ENCODE measurements around the gene MAGOH. TPM values are rescaled to one million over a fixed set of nuclear protein-coding genes. Genes with fewer than 3 reads are reported as not detected.

Gene MAGOH
- total and polyA plus RNA-seq, 7 donors: 15.9 to 103 (median 33.6) TPM

GRCh38 chr1:53182716-53183094, 55.6 kb downstream of the MAGOH start:
- TF ChIP-seq CTCF (IDR thresholded peaks at IDR 0.05): no peak
- peak in 2 of 4 donors; percentile 8 to 19 for ATAC-seq
- intact Hi-C loops (cut with DNase I): no loop called here

GRCh38 chr1:53182111-53182593, 56.2 kb downstream of the MAGOH start:
- H3K4me1 ChIP-seq: no peaks in the 10 kb centered on the region
- ATAC-seq: peak in 3 of 4 donors; percentile 74 to 88 (median 75)
- H3K27me3 ChIP-seq (ENCODE audit: insufficient read depth in 3 of 3, low read length in 2 of 3): no peaks in the 10 kb centered on the region
- DNase-seq: peak; percentile 85 to 88
- peak; percentile 88 for TF ChIP-seq CTCF (IDR thresholded peaks at IDR 0.05)
- intact Hi-C loops (cut with DNase I): no loop called here
- H3K9me3 ChIP-seq: no peaks in the 10 kb centered on the region
- H3K36me3 ChIP-seq (ENCODE audit: insufficient read depth in 1 of 2, low read depth in 1 of 2): no peaks in the 10 kb centered on the region
- H3K4me3 ChIP-seq: no peak overlapping the region
- H3K27ac ChIP-seq: no peak overlapping the region
- WGBS, 3 donors: 18 to 20% (median 19%) methylated on average over 16 of the region's 16 CpGs

More at GRCh38 chr1:53182716-53183094, 55.6 kb downstream of the MAGOH start:
- no peaks in the 10 kb centered on the region for H3K9me3 ChIP-seq
- DNase-seq: no peak
- H3K4me1 ChIP-seq: no peaks in the 10 kb centered on the region
- no peak overlapping the region for H3K4me3 ChIP-seq
- H3K36me3 ChIP-seq (ENCODE audit: insufficient read depth in 1 of 2, low read depth in 1 of 2): no peaks in the 10 kb centered on the region
- no peak overlapping the region for H3K27ac ChIP-seq
- 70 to 76% (median 73%) methylated on average over 3 of the region's 3 CpGs for WGBS, 3 donors
- H3K27me3 ChIP-seq (ENCODE audit: insufficient read depth in 3 of 3, low read length in 2 of 3): no peaks in the 10 kb centered on the region

- no peak for ATAC-seq
- Histone ChIP-seq H3K4me1 (no peaks in the 10 kb centered on the region), H3K4me3 (no peak overlapping the region), H3K27ac (no peak overlapping the region), H3K36me3 (ENCODE audit: insufficient read depth in 1 of 2, low read depth in 1 of 2) (no peaks in the 10 kb centered on the region), H3K9me3 (no peaks in the 10 kb centered on the region), H3K27me3 (ENCODE audit: insufficient read depth in 3 of 3, low read length in 2 of 3) (no peaks in the 10 kb centered on the region)
- intact Hi-C loops (cut with DNase I): no loop called here
- DNase-seq: no peak
- no peak for TF ChIP-seq CTCF (IDR thresholded peaks at IDR 0.05)
- WGBS, 3 donors: 94 to 98% (median 95%) methylated on average over 5 of the region's 5 CpGs
Measured at GRCh38 chr1:53180951-53181350, 57.4 kb downstream of the MAGOH start.

GRCh38 chr1:53180226-53180625, 58.1 kb downstream of the MAGOH start:
- 75 to 84% (median 82%) methylated on average over 2 of the region's 2 CpGs for whole genome bisulfite sequencing, 3 donors
- H3K9me3 ChIP-seq: no peaks in the 10 kb centered on the region
- no peak for TF ChIP-seq CTCF (IDR thresholded peaks at IDR 0.05)
- DNase-seq: no peak
- H3K36me3 ChIP-seq (ENCODE audit: insufficient read depth in 1 of 2, low read depth in 1 of 2): no peaks in the 10 kb centered on the region
- no peak overlapping the region for H3K4me3 ChIP-seq
- no peaks in the 10 kb centered on the region for H3K27me3 ChIP-seq (ENCODE audit: insufficient read depth in 3 of 3, low read length in 2 of 3)
- H3K27ac ChIP-seq: no peak overlapping the region
- no peak for ATAC-seq
- intact Hi-C loops (cut with DNase I): no loop called here
- no peaks in the 10 kb centered on the region for H3K4me1 ChIP-seq

Other genes starting within 250 kb of the MAGOH start
- gene PODN, start 176.3 kb downstream of the MAGOH start, total RNA-seq: 10 to 100 TPM in 1 of 4 donors, 1 to 10 TPM in 3; 7.2 to 27.1 (median 8.4) TPM
- gene PODN, start 176.3 kb downstream of the MAGOH start, polyA plus RNA-seq: 1 to 10 TPM; 3.0 to 5.6 (median 4.7) TPM
- gene SLC1A7, start 95.9 kb downstream of the MAGOH start, total RNA-seq: 1 to 10 TPM in 2 of 4 donors, under 1 TPM in 2; 0.32 to 6.2 (median 0.77) TPM
- gene SLC1A7, start 95.9 kb downstream of the MAGOH start, polyA plus RNA-seq: under 1 TPM; 0.04 to 0.59 (median 0.31) TPM
- gene CPT2, start 41.7 kb downstream of the MAGOH start, total RNA-seq: 10 to 100 TPM; 18.7 to 31.6 (median 22.2) TPM
- 10 to 100 TPM in 1 of 3 donors, 1 to 10 TPM in 2; 8.1 to 16.8 (median 8.9) TPM for gene CPT2, start 41.7 kb downstream of the MAGOH start, polyA plus RNA-seq
- 10 to 100 TPM; 50.0 to 57.3 (median 54.2) TPM for gene CZIB, start 17.9 kb downstream of the MAGOH start, total RNA-seq
- gene CZIB, start 17.9 kb downstream of the MAGOH start, polyA plus RNA-seq: 10 to 100 TPM; 47.8 to 70.9 (median 49.3) TPM
- gene LRP8, start 89.6 kb upstream of the MAGOH start, total RNA-seq: 1 to 10 TPM in 2 of 4 donors, under 1 TPM in 2; 0.79 to 2.4 (median 1.1) TPM
- 1 to 10 TPM in 1 of 3 donors, under 1 TPM in 2; 0.17 to 1.2 (median 0.94) TPM for gene LRP8, start 89.6 kb upstream of the MAGOH start, polyA plus RNA-seq
- not detected for gene DMRTB1, start 220.9 kb upstream of the MAGOH start, total RNA-seq
- not detected for gene DMRTB1, start 220.9 kb upstream of the MAGOH start, polyA plus RNA-seq